ENCODE measurements around the gene FBXO2.

GRCh38 chr1:11670747-11671146, 16.5 kb upstream of the FBXO2 start:
- TF ChIP-seq TAF1 (IDR thresholded peaks at IDR 0.05; ENCODE audit: borderline replicate concordance, low read depth, low read length): no peak
- TF ChIP-seq POLR2A (IDR thresholded peaks at IDR 0.05; ENCODE audit: low read depth, low read length): no peak
- no peak for TF ChIP-seq POLR2AphosphoS5 (IDR thresholded peaks at IDR 0.05; ENCODE audit: low read depth, low read length)
